HL-60/S4 (cell line): ENCODE results near the gene DNAH17.

Experiments used
- in situ Hi-C: fragments of 300-500 bp; cut with MboI; formaldehyde crosslinking; loops from 2 replicates; pipeline ENCODE4 v1.14.3; 2022; ENCODE audit warnings: low sequenced_read_pairs

DNAH17 gene

GRCh38 chr17:78379131-78379491, 198.1 kb downstream of the DNAH17 start:
- in situ Hi-C loops, result no loop called here

- in situ Hi-C loops, result no loop called here
These were observed 198.7 kb downstream of the DNAH17 start, which contains the start of gene PGS1 for GRCh38 chr17:78378225-78379130. PGS1 (plus strand) TSS chr17:78378649; CDS start chr17:78378666, 17 bp downstream.

GRCh38 chr17:78377858-78378224, 199.4 kb downstream of the DNAH17 start:
- in situ Hi-C loops, result no loop called here

- in situ Hi-C loops, result no loop called here
These were observed 201.0 kb downstream of the DNAH17 start for GRCh38 chr17:78376161-78376560.

- in situ Hi-C loops, result no loop called here
These were observed 201.6 kb downstream of the DNAH17 start for GRCh38 chr17:78375401-78376151.

GRCh38 chr17:78374631-78375274, 202.4 kb downstream of the DNAH17 start:
- in situ Hi-C loops, result no loop called here

- in situ Hi-C loops, result no loop called here
These were observed 203.0 kb downstream of the DNAH17 start for GRCh38 chr17:78374189-78374588.
